ENCODE measurements around the gene CTRL.

- TF ChIP-seq CTCF (IDR thresholded peaks at IDR 0.05) (no peak), POLR2A (IDR thresholded peaks at IDR 0.05) (no peak)
Measured at GRCh38 chr16:67888331-67888730, 43.3 kb downstream of the CTRL start.
